NK-92 (cell line): ENCODE results near the gene EHMT1.

Experiments used
- DNase-seq: peaks from one replicate; lab custom pipeline; 2025; ENCODE audit not compliant: unreplicated experiment; lab: John Stamatoyannopoulos, UW

Gene EHMT1

DNA sequence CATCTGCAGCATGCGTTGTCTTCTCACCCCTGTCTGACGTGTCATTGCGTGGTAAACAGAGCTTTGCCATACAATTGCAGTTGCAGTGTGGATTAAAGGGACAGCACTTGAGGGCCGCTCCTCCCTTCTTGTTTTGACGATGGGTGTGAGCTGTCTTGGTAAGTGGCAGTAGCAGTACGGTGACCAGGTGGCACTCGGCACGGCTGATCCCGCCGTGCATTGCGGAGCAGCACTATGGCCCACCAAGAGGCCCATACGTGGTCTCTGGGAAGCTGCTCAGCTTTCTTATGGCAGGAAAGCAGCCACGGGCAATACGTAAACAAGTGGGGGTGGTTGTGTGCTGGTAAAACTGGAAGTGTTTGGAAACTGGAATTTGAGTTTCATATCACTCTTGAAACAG lies 25.1 kb downstream of the EHMT1 start:
- no peak for DNase-seq

- no peak for DNase-seq
Measured at GRCh38 chr9:137645211-137645610, 26.4 kb downstream of the EHMT1 start.

- DNase-seq: no peak
Measured at GRCh38 chr9:137646341-137646740, 27.5 kb downstream of the EHMT1 start.

DNA sequence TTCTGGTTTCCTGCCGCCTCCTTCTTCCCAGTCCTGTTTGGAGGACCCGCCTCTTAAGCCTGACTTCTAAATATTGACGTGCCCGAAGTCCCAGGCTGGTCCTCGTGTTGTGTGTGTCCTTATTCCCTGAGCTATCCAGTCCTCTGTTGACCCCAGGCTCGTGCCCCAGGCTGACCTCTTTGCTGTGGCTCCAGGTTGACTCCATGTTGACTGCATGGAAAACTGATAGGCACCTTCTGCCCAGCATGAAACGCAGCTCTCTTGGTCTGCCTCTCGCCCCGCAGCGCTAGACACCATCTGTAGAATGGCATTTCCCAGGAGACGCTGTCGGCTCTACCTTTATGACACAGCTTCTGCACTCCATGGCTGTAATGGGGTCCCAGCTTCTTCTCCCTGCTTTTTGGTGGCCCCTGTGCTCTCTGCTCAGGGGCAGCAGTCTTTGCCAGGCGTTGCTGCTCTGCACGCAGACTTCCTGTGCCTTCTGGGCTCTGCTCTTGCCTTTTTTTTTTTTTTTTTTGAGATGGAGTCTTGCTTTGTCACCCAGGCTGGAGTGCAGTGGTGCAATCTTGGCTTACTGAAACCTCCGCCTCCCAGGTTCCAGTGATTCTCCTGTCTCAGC lies 28.4 kb downstream of the EHMT1 start:
- no peak for DNase-seq

- DNase-seq: no peak
Measured at GRCh38 chr9:137648396-137648795, 29.6 kb downstream of the EHMT1 start.

- DNase-seq: no peak
Measured at GRCh38 chr9:137649553-137649952, 30.7 kb downstream of the EHMT1 start.

- no peak for DNase-seq
Measured at GRCh38 chr9:137650259-137650658, 31.5 kb downstream of the EHMT1 start.

DNA sequence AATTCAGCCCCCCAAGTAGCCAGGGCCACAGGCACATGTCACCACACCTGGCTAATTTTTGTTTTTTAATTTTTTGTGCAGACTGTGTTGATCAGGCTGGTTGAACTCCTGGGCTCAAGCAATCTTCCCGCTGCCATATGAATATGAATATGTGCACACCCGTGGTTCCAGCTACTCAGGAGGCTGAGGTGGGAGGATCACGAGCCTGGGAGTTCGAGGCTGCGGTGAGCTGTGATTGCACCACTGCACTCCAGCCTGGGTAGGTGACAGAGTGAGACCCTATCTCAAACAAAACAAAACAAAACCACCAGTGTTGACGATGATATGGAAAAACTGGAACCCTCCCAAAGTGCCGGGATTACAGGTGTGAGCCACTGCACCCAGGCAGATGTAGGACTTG lies 32.0 kb downstream of the EHMT1 start:
- no peak for DNase-seq

DNA sequence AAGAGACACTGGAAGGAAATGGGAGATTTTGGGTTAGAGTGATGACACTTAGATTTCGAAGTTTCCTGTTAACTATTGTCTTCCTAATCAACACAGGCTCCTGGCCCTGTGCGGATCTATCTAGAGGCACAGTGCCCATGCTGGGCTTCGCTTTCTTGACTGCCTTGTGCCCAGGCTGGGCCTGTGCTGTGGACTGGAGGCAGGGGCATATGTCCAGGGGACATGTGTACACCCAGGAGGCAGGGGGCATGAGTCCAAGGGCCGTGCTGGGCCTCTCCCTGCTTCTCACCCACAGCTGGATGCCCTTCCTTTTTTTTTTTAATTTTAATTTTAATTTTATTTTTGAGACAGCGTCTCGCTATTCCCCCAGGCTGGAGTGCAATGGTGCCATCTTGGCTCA lies 37.6 kb downstream of the EHMT1 start:
- DNase-seq: no peak

- no peak for DNase-seq
Measured at GRCh38 chr9:137657606-137658005, 38.8 kb downstream of the EHMT1 start.

- DNase-seq: no peak
Measured at GRCh38 chr9:137658781-137659180, 40.0 kb downstream of the EHMT1 start.

DNA sequence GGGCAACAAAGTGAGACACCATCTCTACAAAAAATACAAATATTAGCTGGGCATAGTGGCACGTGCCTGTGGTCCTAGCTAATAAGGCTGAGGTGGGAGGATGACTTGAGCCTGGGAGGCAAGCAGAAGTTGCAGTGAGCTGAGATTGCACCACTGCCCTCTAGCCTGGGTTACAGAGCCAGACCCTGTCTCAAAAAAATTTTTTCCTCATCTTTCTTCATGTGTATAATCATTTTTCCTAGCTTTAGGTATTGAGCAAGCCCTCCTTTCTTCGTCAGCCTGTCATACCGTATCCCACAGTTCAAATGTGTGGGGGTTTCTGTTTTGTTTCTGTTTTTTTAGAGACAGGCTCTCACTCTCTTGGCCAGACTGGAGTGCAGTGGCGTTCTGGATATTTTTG lies 41.3 kb downstream of the EHMT1 start:
- DNase-seq: no peak

GRCh38 chr9:137663584-137663983 lies 44.8 kb downstream of the EHMT1 start:
- no peak for DNase-seq

- no peak for DNase-seq
Measured at GRCh38 chr9:137664676-137665075, 45.9 kb downstream of the EHMT1 start.

DNA sequence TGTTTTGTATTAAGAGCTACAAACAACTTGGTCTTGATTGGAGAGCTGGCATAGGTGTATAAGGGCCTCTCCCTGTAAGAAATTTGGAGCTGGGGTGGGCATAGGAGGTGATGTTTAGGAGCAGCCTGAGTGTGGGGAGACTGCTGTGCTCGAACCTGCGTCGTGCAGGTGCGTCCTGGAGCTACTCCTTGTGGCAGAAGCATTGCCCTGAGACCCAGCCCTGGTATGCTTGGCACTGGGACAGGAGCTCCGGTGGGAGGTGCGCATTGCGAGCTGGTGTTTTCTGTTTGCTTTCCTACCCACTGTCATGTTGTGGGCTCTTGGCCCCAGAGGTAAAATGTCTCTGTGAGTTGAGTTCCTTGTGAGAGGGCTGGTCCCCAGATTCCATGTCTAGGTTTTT lies 46.4 kb downstream of the EHMT1 start:
- DNase-seq: no peak

DNA sequence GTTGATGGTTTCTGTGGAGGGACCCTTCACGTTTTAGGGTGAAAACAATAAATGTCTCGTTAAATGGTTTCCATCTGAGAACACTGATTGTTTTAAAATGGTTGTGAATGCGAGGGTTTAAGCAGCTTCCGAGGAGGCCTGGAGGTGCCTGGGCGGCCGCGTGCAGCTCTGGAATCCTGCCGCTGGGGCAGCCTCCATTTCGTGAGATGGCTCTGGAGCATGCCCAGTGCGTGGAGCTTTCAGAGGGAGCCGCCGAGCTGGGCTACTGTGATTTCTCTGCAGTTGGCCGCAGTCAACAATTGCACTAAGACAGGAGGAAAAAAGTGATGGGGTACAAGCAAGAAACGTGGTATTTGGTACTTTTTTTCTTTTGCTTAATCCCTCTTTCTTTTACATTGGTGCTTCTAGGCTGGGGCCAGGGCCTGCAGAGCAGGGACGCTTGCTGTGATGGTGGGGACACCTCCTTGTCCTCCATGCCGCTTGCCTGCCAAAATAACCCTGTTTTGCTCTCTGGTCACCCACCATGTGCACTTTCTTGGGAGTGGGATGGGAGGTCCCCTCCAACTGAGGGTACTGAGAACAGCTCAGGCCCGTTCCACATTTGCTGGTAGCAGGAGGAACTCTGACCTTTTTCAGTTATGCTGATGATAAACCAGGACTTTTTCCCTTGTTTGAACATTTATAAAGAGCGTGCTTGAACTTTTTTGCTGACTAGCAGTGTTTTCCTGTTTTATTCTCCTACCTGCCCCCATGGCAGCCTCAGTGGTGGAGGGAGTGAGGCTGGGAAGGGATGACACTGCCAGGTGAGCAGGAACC lies 47.1 kb downstream of the EHMT1 start:
- no peak for DNase-seq

- DNase-seq: no peak
Measured at GRCh38 chr9:137666513-137666822, 47.7 kb downstream of the EHMT1 start.

GRCh38 chr9:137666955-137667670 lies 48.3 kb downstream of the EHMT1 start:
- no peak for DNase-seq

DNA sequence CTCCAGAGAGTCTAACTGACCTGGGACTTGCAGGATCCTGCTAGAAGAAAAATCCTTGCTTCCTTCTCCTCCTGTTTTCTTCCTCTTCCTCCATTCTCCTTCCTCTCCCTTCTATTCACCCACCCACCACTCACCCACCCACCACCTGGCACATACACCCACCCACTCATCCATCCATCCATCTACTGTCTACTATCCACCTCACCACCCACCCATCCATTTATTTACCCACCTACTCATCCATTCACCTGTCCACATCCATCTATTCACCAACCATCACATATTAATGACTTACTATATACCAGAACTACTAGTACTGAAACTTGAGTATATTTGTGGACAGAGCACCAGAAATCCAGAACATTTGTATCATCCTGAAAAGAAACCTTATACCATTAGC lies 49.4 kb downstream of the EHMT1 start:
- DNase-seq: no peak

DNA sequence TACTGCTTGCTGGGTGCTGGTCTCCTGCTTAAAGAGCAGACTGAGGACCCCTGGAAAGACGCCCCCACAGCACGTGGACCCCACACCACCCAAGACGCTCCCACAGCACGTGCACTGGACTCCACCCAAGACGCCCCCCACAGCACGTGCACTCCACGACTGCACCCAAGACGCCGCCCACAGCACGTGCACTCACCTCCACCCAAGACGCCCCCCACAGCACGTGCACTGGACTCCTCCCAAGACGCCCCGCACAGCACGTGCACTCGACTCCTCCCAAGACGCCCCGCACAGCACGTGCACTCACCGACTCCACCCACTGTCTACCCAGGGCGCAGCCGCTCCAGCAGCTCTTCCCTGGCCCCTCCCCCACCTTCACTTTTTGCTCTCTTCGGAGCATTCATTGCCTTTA lies 50.5 kb downstream of the EHMT1 start:
- no peak for DNase-seq

- no peak for DNase-seq
Measured at GRCh38 chr9:137670391-137671195, 51.8 kb downstream of the EHMT1 start.

DNA sequence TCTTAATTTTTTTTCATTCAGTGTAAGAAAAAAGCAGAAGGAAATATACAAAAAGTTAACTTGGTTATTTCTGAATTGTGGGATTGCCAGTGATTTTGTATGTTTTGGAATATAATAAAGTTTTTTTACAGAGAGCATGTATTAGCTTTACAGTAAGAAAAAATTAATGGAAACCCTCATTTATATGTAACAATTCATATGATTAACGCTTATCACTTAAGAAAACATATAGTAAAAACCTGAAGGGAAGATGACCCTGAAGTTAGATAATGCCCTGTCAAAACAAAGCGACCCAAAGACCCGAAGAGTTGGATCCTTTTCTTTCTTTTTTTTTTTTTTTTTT lies 52.4 kb downstream of the EHMT1 start:
- DNase-seq: no peak
